Liver (tissue), 9 donors: ENCODE results near the gene EVC. TPM values are rescaled to one million over a fixed set of nuclear protein-coding genes. Genes with fewer than 3 reads are reported as not detected.

Experiments
- DNase-seq: peaks from one replicate; pipeline ENCODE4 v3.0.0-alpha.2; 2017; ENCODE audit warnings: low spot score
- H3K27ac ChIP-seq, 2 donors: one replicate each; pipeline ENCODE4 v1.7.0; 2013; ENCODE audit warnings: inconsistent platforms in 2 of 2, low read length in 2 of 2, control low read depth in 1 of 2, low read depth in 1 of 2, mild to moderate bottlenecking in 1 of 2
- H3K27me3 ChIP-seq, 4 donors: one replicate each; pipeline versions ENCODE4 v1.6.1 to v1.7.0; 2013; ENCODE audit warnings: low read length in 3 of 4, inconsistent platforms in 1 of 4, mild to moderate bottlenecking in 1 of 4, moderate library complexity in 1 of 4; ENCODE audit not compliant: control insufficient read depth in 4 of 4, insufficient read depth in 4 of 4
- H3K36me3 ChIP-seq, 4 donors: one replicate each; pipeline versions ENCODE4 v1.6.1 to v1.7.0; 2013; ENCODE audit warnings: low read length in 3 of 4, mild to moderate bottlenecking in 3 of 4, low read depth in 1 of 4, moderate library complexity in 1 of 4; ENCODE audit not compliant: control insufficient read depth in 4 of 4, insufficient read depth in 3 of 4
- H3K4me1 ChIP-seq, 4 donors: one replicate each; pipeline versions ENCODE4 v1.6.1 to v1.7.0; 2013; ENCODE audit warnings: low read length in 3 of 4, mild to moderate bottlenecking in 3 of 4, moderate library complexity in 1 of 4; ENCODE audit not compliant: control insufficient read depth in 4 of 4, insufficient read depth in 4 of 4
- H3K4me3 ChIP-seq, 3 donors: one replicate each; pipeline versions ENCODE4 v1.6.1 to v1.7.0; 2013; ENCODE audit warnings: low read length in 3 of 3, control low read depth in 1 of 3, low read depth in 1 of 3, mild to moderate bottlenecking in 1 of 3
- H3K9ac ChIP-seq, 2 donors: one replicate each; pipeline ENCODE4 v1.7.0; 2013; ENCODE audit warnings: low read length in 2 of 2, mild to moderate bottlenecking in 2 of 2, moderate library complexity in 2 of 2, control low read depth in 1 of 2, low read depth in 1 of 2
- H3K9me3 ChIP-seq, 4 donors: one replicate each; pipeline versions ENCODE4 v1.6.1 to v1.7.0; 2013; ENCODE audit warnings: low read length in 3 of 4; ENCODE audit not compliant: control insufficient read depth in 4 of 4
- ATF3 ChIP-seq: IDR thresholded peaks from 2 replicates; pipeline ENCODE4 v1.6.1; 2016; ENCODE audit warnings: antibody characterized with exemption
- CTCF ChIP-seq: fragments of 150-350 bp; IDR thresholded peaks from 2 replicates; pipeline ENCODE4 v1.5.1; 2017; ENCODE audit warnings: improper control_type of control experiment, low read depth, low read length; ENCODE audit not compliant: missing input control
- FOXA1 ChIP-seq: IDR thresholded peaks from 2 replicates; pipeline ENCODE4 v1.6.1; 2016; ENCODE audit warnings: antibody characterized with exemption
- FOXA2 ChIP-seq: IDR thresholded peaks from 2 replicates; pipeline ENCODE4 v1.6.1; 2016; ENCODE audit warnings: antibody characterized with exemption
- GABPA ChIP-seq, 2 donors: IDR thresholded peaks in 1 of 2; conservative IDR thresholded peaks in 1 of 2; 2 replicates each; pipeline ENCODE4 v1.6.1; 2016; ENCODE audit warnings: antibody characterized with exemption in 2 of 2, mild to moderate bottlenecking in 1 of 2, moderate library complexity in 1 of 2
- HNF4G ChIP-seq: IDR thresholded peaks from 2 replicates; pipeline ENCODE4 v1.6.1; 2016; ENCODE audit warnings: antibody characterized with exemption
- JUND ChIP-seq, 2 donors: IDR thresholded peaks; 2 replicates each; pipeline ENCODE4 v1.6.1; 2016; ENCODE audit warnings: antibody characterized with exemption in 2 of 2
- MAX ChIP-seq: IDR thresholded peaks from 2 replicates; pipeline ENCODE4 v1.6.1; 2016; ENCODE audit warnings: antibody characterized with exemption
- NR2F2 ChIP-seq: IDR thresholded peaks from 2 replicates; pipeline ENCODE4 v1.6.1; 2016; ENCODE audit warnings: antibody characterized with exemption
- RAD21 ChIP-seq, 2 donors: IDR thresholded peaks; 2 replicates each; pipeline ENCODE4 v1.6.1; 2016; ENCODE audit warnings: antibody characterized with exemption in 2 of 2, mild to moderate bottlenecking in 2 of 2
- REST ChIP-seq: IDR thresholded peaks from 2 replicates; pipeline ENCODE4 v1.6.1; 2016; ENCODE audit warnings: antibody characterized with exemption, mild to moderate bottlenecking
- SP1 ChIP-seq: IDR thresholded peaks from 2 replicates; pipeline ENCODE4 v1.6.1; 2018; ENCODE audit warnings: antibody characterized with exemption, mild to moderate bottlenecking
- YY1 ChIP-seq: IDR thresholded peaks from 2 replicates; pipeline ENCODE4 v1.6.1; 2016; ENCODE audit warnings: antibody characterized with exemption, mild to moderate bottlenecking
- ZBTB33 ChIP-seq: IDR thresholded peaks from 2 replicates; pipeline ENCODE4 v1.6.1; 2016; ENCODE audit warnings: antibody characterized with exemption
- WGBS: extraction: QIAGEN DNeasy Blood & Tissue Kit; methylation state at CpG from one replicate; pipeline ENCODE4 v1.1.7; 2013; 5-methylcytosine and 5-hydroxymethylcytosine counted together
- polyA plus RNA-seq, 2 donors: library from polyadenylated mRNA; stranded (reverse) in 1 of 2; unstranded in 1 of 2; fragments of 200-250 nt in 1 of 2; fragments of >200 nt in 1 of 2; fragmentation: Nextera tagmentation in 1 of 2; extraction: Ambion mirVana in 1 of 2; gene quantifications; one replicate each; pipeline versions ENCODE4 v1.2.1 to v1.2.3, GENCODE V29; 2013 to 2015
- total RNA-seq, 2 donors: library from RNA; depleted of rRNA; stranded (reverse); fragments of >200 nt; gene quantifications; one replicate each; pipeline ENCODE4 v1.2.3, GENCODE V29; 2014
- donor health status: healthy.
- donor health status: healthy.
- donor health status: healthy.
- donor health status: healthy.
- donor health status: healthy.

EVC gene
- total and polyA plus RNA-seq, 4 donors: 0.76 to 10.9 (median 3.2) TPM

GRCh38 chr4:5812506-5813229, 101.7 kb downstream of the EVC start:
- H3K27ac ChIP-seq: no peak overlapping the region
- 81% methylated on average over 9 of the region's 9 CpGs for WGBS
- peak; percentile 64 for TF ChIP-seq CTCF
- TF ChIP-seq RAD21 (IDR thresholded peaks at IDR 0.05): peak; percentile 80 to 87
- no peak for TF ChIP-seq YY1
- no peak for DNase-seq
- H3K4me3 ChIP-seq: no peak overlapping the region
- peaks cover 0 to 18% (median 4%) of the 10 kb centered on the region in 4 donors for H3K36me3 ChIP-seq
- no peaks in the 10 kb centered on the region for H3K9me3 ChIP-seq
- H3K27me3 ChIP-seq: no peaks in the 10 kb centered on the region
- H3K4me1 ChIP-seq: no peaks in the 10 kb centered on the region
- H3K9ac ChIP-seq: no peak overlapping the region

- Histone ChIP-seq H3K36me3 (peaks cover 0 to 21% (median 4%) of the 10 kb centered on the region in 4 donors), H3K27me3 (no peaks in the 10 kb centered on the region), H3K4me1 (no peaks in the 10 kb centered on the region), H3K27ac (no peak overlapping the region), H3K9me3 (no peaks in the 10 kb centered on the region), H3K4me3 (no peak overlapping the region), H3K9ac (no peak overlapping the region)
- 93% methylated on average over 7 of the region's 7 CpGs for WGBS
- no peak for DNase-seq
- TF ChIP-seq ATF3 (no peak), SP1 (no peak), MAX (no peak), GABPA (IDR thresholded peaks at IDR 0.05 in 1 of 2, conservative IDR thresholded peaks at IDR 0.05 in 1 of 2) (no peak), HNF4G (no peak), CTCF (no peak), FOXA1 (no peak), FOXA2 (no peak), NR2F2 (no peak), ZBTB33 (no peak), REST (no peak), JUND (IDR thresholded peaks at IDR 0.05) (no peak)
Observed at GRCh38 chr4:5813882-5814255, 102.9 kb downstream of the EVC start.
